ENCODE results near the gene DAP3.

GRCh38 chr1:155650231-155650757 is 38.6 kb upstream of the DAP3 start:
- TF ChIP-seq, protein P1, sequence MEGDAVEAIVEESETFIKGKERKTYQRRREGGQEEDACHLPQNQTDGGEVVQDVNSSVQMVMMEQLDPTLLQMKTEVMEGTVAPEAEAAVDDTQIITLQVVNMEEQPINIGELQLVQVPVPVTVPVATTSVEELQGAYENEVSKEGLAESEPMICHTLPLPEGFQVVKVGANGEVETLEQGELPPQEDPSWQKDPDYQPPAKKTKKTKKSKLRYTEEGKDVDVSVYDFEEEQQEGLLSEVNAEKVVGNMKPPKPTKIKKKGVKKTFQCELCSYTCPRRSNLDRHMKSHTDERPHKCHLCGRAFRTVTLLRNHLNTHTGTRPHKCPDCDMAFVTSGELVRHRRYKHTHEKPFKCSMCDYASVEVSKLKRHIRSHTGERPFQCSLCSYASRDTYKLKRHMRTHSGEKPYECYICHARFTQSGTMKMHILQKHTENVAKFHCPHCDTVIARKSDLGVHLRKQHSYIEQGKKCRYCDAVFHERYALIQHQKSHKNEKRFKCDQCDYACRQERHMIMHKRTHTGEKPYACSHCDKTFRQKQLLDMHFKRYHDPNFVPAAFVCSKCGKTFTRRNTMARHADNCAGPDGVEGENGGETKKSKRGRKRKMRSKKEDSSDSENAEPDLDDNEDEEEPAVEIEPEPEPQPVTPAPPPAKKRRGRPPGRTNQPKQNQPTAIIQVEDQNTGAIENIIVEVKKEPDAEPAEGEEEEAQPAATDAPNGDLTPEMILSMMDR (IDR thresholded peaks at IDR 0.05 in 2 of 3, conservative IDR thresholded peaks at IDR 0.05 in 1 of 3; ENCODE audit: control insufficient read depth in 2 of 3, extremely low read depth in 1 of 3, insufficient read depth in 1 of 3, low read depth in 3 of 3, low read length in 3 of 3), result no peak
- TF ChIP-seq POU2F2 (IDR thresholded peaks at IDR 0.05; ENCODE audit: borderline replicate concordance, low read depth, low read length) (no peak), POLR2A (IDR thresholded peaks at IDR 0.05; ENCODE audit: low read depth, low read length) (no peak), TARDBP (IDR thresholded peaks at IDR 0.05; ENCODE audit: borderline replicate concordance) (no peak), EZH2 (IDR thresholded peaks at IDR 0.05; ENCODE audit: borderline replicate concordance, control insufficient read depth, low read depth, low read length) (no peak), YY1 (IDR thresholded peaks at IDR 0.05; ENCODE audit: low read depth, low read length) (no peak), MAX (IDR thresholded peaks at IDR 0.05; ENCODE audit: low read depth, low read length) (no peak), POLR2AphosphoS2 (IDR thresholded peaks at IDR 0.05; ENCODE audit: low read depth, low read length) (no peak), JUNB (IDR thresholded peaks at IDR 0.05) (no peak)

Data from GM12878 (cell line).